GM15510 (cell line): ENCODE measurements around the gene ASIC1.

Experiments
- POLR2A ChIP-seq: IDR thresholded peaks from 3 replicates; pipeline ENCODE4 v1.6.1; 2011; ENCODE audit warnings: borderline replicate concordance; ENCODE audit not compliant: insufficient read length; ENCODE audit errors: extremely low read depth

ASIC1 gene

GRCh38 chr12:50103767-50104321 lies 46.4 kb downstream of the ASIC1 start, which contains the start of gene GPD1:
TSS of gene GPD1 (plus strand) at chr12:50104008. CDS start at chr12:50104051, 43 bp downstream.
- TF ChIP-seq POLR2A = no peak

GRCh38 chr12:50104417-50105366 lies 47.3 kb downstream of the ASIC1 start:
- no peak for TF ChIP-seq POLR2A

GRCh38 chr12:50105913-50106450 lies 48.6 kb downstream of the ASIC1 start:
- no peak for TF ChIP-seq POLR2A

- TF ChIP-seq POLR2A = no peak
These were observed 49.5 kb downstream of the ASIC1 start for GRCh38 chr12:50106907-50107306.

GRCh38 chr12:50107416-50108268 lies 50.2 kb downstream of the ASIC1 start:
- TF ChIP-seq POLR2A = no peak

GRCh38 chr12:50109319-50109718 lies 51.9 kb downstream of the ASIC1 start:
- no peak for TF ChIP-seq POLR2A

GRCh38 chr12:50110127-50110761 lies 52.8 kb downstream of the ASIC1 start:
- no peak for TF ChIP-seq POLR2A

GRCh38 chr12:50110762-50111351 lies 53.5 kb downstream of the ASIC1 start:
- TF ChIP-seq POLR2A = no peak

- peak; percentile 40 for TF ChIP-seq POLR2A
These were observed 53.9 kb downstream of the ASIC1 start for GRCh38 chr12:50111395-50111692.

- TF ChIP-seq POLR2A = peak; percentile 82
These were observed 54.5 kb downstream of the ASIC1 start, which contains the start of gene COX14 for GRCh38 chr12:50111693-50112455. TSS of gene COX14 (plus strand) at chr12:50112236. CDS start at chr12:50120044, 7,808 bp downstream.

GRCh38 chr12:50112456-50113218 lies 55.2 kb downstream of the ASIC1 start:
- TF ChIP-seq POLR2A = no peak

GRCh38 chr12:50117057-50117622 lies 59.7 kb downstream of the ASIC1 start:
- no peak for TF ChIP-seq POLR2A

- TF ChIP-seq POLR2A = no peak
These were observed 62.0 kb downstream of the ASIC1 start for GRCh38 chr12:50119387-50119786.

GRCh38 chr12:50120521-50120920 lies 63.1 kb downstream of the ASIC1 start:
- TF ChIP-seq POLR2A = no peak
